ENCODE data around the gene MRPL44.

MRPL44 gene

GRCh38 chr2:223957092-223957851 is at the start of gene MRPL44:
MRPL44 (plus strand) TSS chr2:223957463; CDS start chr2:223957473, 10 bp downstream.
- DNase-seq (ENCODE audit: low read depth, low spot score), result peak; percentile 87

GRCh38 chr2:223908304-223908998 is 48.8 kb upstream of the MRPL44 start:
- DNase-seq (ENCODE audit: low read depth, low spot score), result no peak

GRCh38 chr2:223909001-223909741 is 48.1 kb upstream of the MRPL44 start:
- DNase-seq (ENCODE audit: low read depth, low spot score), result no peak

GRCh38 chr2:223914324-223914723 is 42.9 kb upstream of the MRPL44 start:
- DNase-seq (ENCODE audit: low read depth, low spot score), result no peak

GRCh38 chr2:223915071-223915470 is 42.2 kb upstream of the MRPL44 start:
- no peak for DNase-seq (ENCODE audit: low read depth, low spot score)

GRCh38 chr2:223916181-223916920 is 40.9 kb upstream of the MRPL44 start:
- no peak for DNase-seq (ENCODE audit: low read depth, low spot score)

- no peak for DNase-seq (ENCODE audit: low read depth, low spot score)
Observed at GRCh38 chr2:223918671-223919134, 38.6 kb upstream of the MRPL44 start.

GRCh38 chr2:223920109-223920508 is 37.2 kb upstream of the MRPL44 start:
- DNase-seq (ENCODE audit: low read depth, low spot score), result no peak

GRCh38 chr2:223921204-223921603 is 36.1 kb upstream of the MRPL44 start:
- DNase-seq (ENCODE audit: low read depth, low spot score), result no peak

GRCh38 chr2:223922308-223922707 is 35.0 kb upstream of the MRPL44 start:
- no peak for DNase-seq (ENCODE audit: low read depth, low spot score)

- no peak for DNase-seq (ENCODE audit: low read depth, low spot score)
Observed at GRCh38 chr2:223923976-223924375, 33.3 kb upstream of the MRPL44 start.

GRCh38 chr2:223925106-223925505 is 32.2 kb upstream of the MRPL44 start:
- no peak for DNase-seq (ENCODE audit: low read depth, low spot score)

- no peak for DNase-seq (ENCODE audit: low read depth, low spot score)
Observed at GRCh38 chr2:223928113-223929006, 28.9 kb upstream of the MRPL44 start.

- no peak for DNase-seq (ENCODE audit: low read depth, low spot score)
Observed at GRCh38 chr2:223929571-223930102, 27.6 kb upstream of the MRPL44 start.

- no peak for DNase-seq (ENCODE audit: low read depth, low spot score)
Observed at GRCh38 chr2:223930103-223930976, 26.9 kb upstream of the MRPL44 start.

GRCh38 chr2:223932816-223933800 is 24.2 kb upstream of the MRPL44 start:
- no peak for DNase-seq (ENCODE audit: low read depth, low spot score)

- DNase-seq (ENCODE audit: low read depth, low spot score), result no peak
Observed at GRCh38 chr2:223934870-223935269, 22.4 kb upstream of the MRPL44 start.

Measured in brain pericyte (primary cell).